Stomach (tissue), 4 donors: ENCODE results near the gene LRRC7.

Experiments
- CTCF ChIP-seq, 7 experiments: fragments of 450-650 bp in 4 of 7; fragments of 200-600 bp in 3 of 7; sonication (generic) in 3 of 7; IDR thresholded peaks; one replicate each; pipeline ENCODE4 v1.5.1; 2016 to 2019; ENCODE audit warnings: antibody characterized with exemption in 7 of 7, control low read depth in 2 of 7, mild to moderate bottlenecking in 1 of 7
- EP300 ChIP-seq: sonication (generic); formaldehyde crosslinking; IDR thresholded peaks from one replicate; pipeline ENCODE4 v1.6.1; 2017; ENCODE audit warnings: antibody characterized with exemption
- POLR2A ChIP-seq, 4 donors: fragments of 450-650 bp; IDR thresholded peaks; one replicate each; pipeline ENCODE4 v1.6.1; 2016; ENCODE audit warnings: antibody characterized with exemption in 4 of 4, control low read depth in 2 of 4, mild to moderate bottlenecking in 1 of 4, moderate library complexity in 1 of 4
- POLR2AphosphoS5 ChIP-seq, 3 donors: sonication (generic); formaldehyde crosslinking; IDR thresholded peaks; one replicate each; pipeline ENCODE4 v1.6.1; 2016; ENCODE audit warnings: antibody characterized with exemption in 3 of 3

GRCh38 chr1:70003211-70003908 is 435.6 kb downstream of the LRRC7 start:
- TF ChIP-seq CTCF (IDR thresholded peaks at IDR 0.05) (no peak), POLR2A (IDR thresholded peaks at IDR 0.05) (no peak), EP300 (no peak), POLR2AphosphoS5 (IDR thresholded peaks at IDR 0.05) (no peak)
